Endothelial cell of umbilical vein (primary cell): ENCODE results near the gene NR3C2. TPM values are rescaled to one million over a fixed set of nuclear protein-coding genes. Genes with fewer than 3 reads are reported as not detected.

Experiments used
- BruUV-seq: library from RNA; stranded (reverse); fragments of 400-500 nt; replicated peaks from 2 replicates; lab custom pipeline; 2021; lab: Mats Ljungman, UMichigan
- CTCF ChIA-PET: fragments of 300-600, 350-600 bp; sonication (Branson Sonifier 250); formaldehyde crosslinking; loops from one replicate; lab custom pipeline; 2021; ENCODE audit warnings: antibody characterized with exemption, inconsistent platforms; lab: Charles Lee
- POLR2A ChIA-PET: fragments of 300-600, 350-600 bp; sonication (Branson Sonifier 250); formaldehyde crosslinking; loops from one replicate; lab custom pipeline; 2021; ENCODE audit warnings: antibody characterized with exemption, inconsistent platforms; lab: Charles Lee
- DNase-seq: peaks from one replicate; pipeline ENCODE4 v3.0.0-alpha.2; 2011; ENCODE audit warnings: low read depth, low spot score
- FAIRE-seq: peaks from 2 replicates; lab custom pipeline; 2011; peaks lifted over from hg19 to GRCh38; lab: Jason Lieb, UNC
- H2AFZ ChIP-seq: 2 replicates; pipeline ENCODE4 v1.6.0; 2012; ENCODE audit warnings: low read depth, low read length, control low read depth, inconsistent platforms
- H3K27ac ChIP-seq: 2 replicates; pipeline ENCODE4 v1.5.1; 2011; ENCODE audit warnings: low read depth, mild to moderate bottlenecking, control low read depth, low read length, moderate library complexity; ENCODE audit not compliant: insufficient read depth
- H3K27me3 ChIP-seq, 2 experiments: 2 replicates each; pipeline versions ENCODE4 v1.6.0 to v1.6.1; 2011; ENCODE audit warnings: low read length in 2 of 2, mixed read lengths in 1 of 2; ENCODE audit not compliant: control insufficient read depth in 2 of 2, insufficient read depth in 2 of 2
- H3K36me3 ChIP-seq, 2 experiments: 2 replicates in 1 of 2; 3 replicates in 1 of 2; pipeline ENCODE4 v1.5.1; 2011; ENCODE audit warnings: low read length in 2 of 2, mild to moderate bottlenecking in 1 of 2, moderate library complexity in 1 of 2; ENCODE audit not compliant: control insufficient read depth in 2 of 2, insufficient read depth in 2 of 2; ENCODE audit errors: extremely low read depth in 1 of 2
- H3K4me1 ChIP-seq: 3 replicates; pipeline ENCODE4 v1.5.1; 2011; ENCODE audit warnings: mild to moderate bottlenecking, low read length; ENCODE audit not compliant: control insufficient read depth, insufficient read depth; ENCODE audit errors: extremely low read depth
- H3K4me2 ChIP-seq: 2 replicates; pipeline ENCODE4 v1.6.1; 2011; ENCODE audit warnings: low read length, control low read depth, mixed read lengths; ENCODE audit not compliant: insufficient read depth
- H3K4me3 ChIP-seq, 3 experiments: fragments of 200-600 bp in 1 of 3; sonication (generic), shearing (Covaris generic) in 1 of 3; replicated peaks in 1 of 3; 2 replicates each; pipeline ENCODE4 v1.5.1; 2011 to 2016; ENCODE audit warnings: control low read depth in 3 of 3, low read length in 3 of 3, mild to moderate bottlenecking in 2 of 3, inconsistent platforms in 1 of 3, low read depth in 1 of 3, moderate library complexity in 1 of 3; ENCODE audit not compliant: insufficient read depth in 1 of 3
- H3K79me2 ChIP-seq: 2 replicates; pipeline ENCODE4 v1.6.0; 2012; ENCODE audit warnings: low read length, inconsistent platforms; ENCODE audit not compliant: control insufficient read depth, insufficient read depth
- H3K9ac ChIP-seq: replicated peaks from 2 replicates; pipeline ENCODE3; 2011; ENCODE audit warnings: low read length, control low read depth; ENCODE audit not compliant: insufficient read depth; ENCODE audit errors: extremely low read depth
- H3K9me1 ChIP-seq: replicated peaks from 3 replicates; pipeline ENCODE4 v1.6.0; 2011; ENCODE audit warnings: mild to moderate bottlenecking, low read length; ENCODE audit not compliant: control insufficient read depth, insufficient read depth; ENCODE audit errors: extremely low read depth
- H3K9me3 ChIP-seq: replicated peaks from 2 replicates; pipeline ENCODE4 v1.5.1; 2012; ENCODE audit warnings: low read length, inconsistent platforms; ENCODE audit not compliant: control insufficient read depth, insufficient read depth
- H4K20me1 ChIP-seq: replicated peaks from 2 replicates; pipeline ENCODE3; 2011; ENCODE audit warnings: mild to moderate bottlenecking, low read length; ENCODE audit not compliant: control insufficient read depth, insufficient read depth; ENCODE audit errors: extremely low read depth
- CTCF ChIP-seq, 2 donors: IDR thresholded peaks; 1 replicate in 1 of 2; 2 replicates in 1 of 2; pipeline ENCODE4 v1.5.1; 2011; ENCODE audit warnings: low read length in 2 of 2, mild to moderate bottlenecking in 2 of 2, moderate library complexity in 2 of 2, control low read depth in 1 of 2, inconsistent platforms in 1 of 2, low read depth in 1 of 2; ENCODE audit not compliant: insufficient read depth in 1 of 2; ENCODE audit errors: extremely low read depth in 1 of 2
- EZH2 ChIP-seq: IDR thresholded peaks from 2 replicates; pipeline ENCODE4 v1.6.1; 2012; ENCODE audit warnings: borderline replicate concordance, low read depth, mild to moderate bottlenecking, moderate library complexity, low read length, inconsistent platforms; ENCODE audit not compliant: severe bottlenecking
- FOS ChIP-seq: IDR thresholded peaks from 2 replicates; pipeline ENCODE4 v1.6.1; 2011; ENCODE audit warnings: mild to moderate bottlenecking, low read length, moderate library complexity, borderline replicate concordance; ENCODE audit not compliant: insufficient read depth
- GATA2 ChIP-seq: IDR thresholded peaks from 2 replicates; pipeline ENCODE4 v1.7.0; 2011; ENCODE audit warnings: low read depth, mild to moderate bottlenecking, moderate library complexity, mixed read lengths, low read length; ENCODE audit not compliant: insufficient read length, insufficient read depth
- JUN ChIP-seq: IDR thresholded peaks from 2 replicates; pipeline ENCODE4 v1.6.1; 2011; ENCODE audit warnings: borderline replicate concordance, low read depth; ENCODE audit not compliant: insufficient read length, insufficient read depth
- MAX ChIP-seq: IDR thresholded peaks from 2 replicates; pipeline ENCODE4 v1.6.1; 2011; ENCODE audit not compliant: insufficient read depth, insufficient read length
- MYC ChIP-seq: IDR thresholded peaks from one replicate; pipeline ENCODE4 v1.6.1; 2011; ENCODE audit warnings: mild to moderate bottlenecking, low read depth, low read length
- POLR2A ChIP-seq: IDR thresholded peaks from 2 replicates; pipeline ENCODE4 v1.6.1; 2012; ENCODE audit warnings: low read depth, mild to moderate bottlenecking, control low read depth, low read length
- POLR2AphosphoS5 ChIP-seq: IDR thresholded peaks from 2 replicates; pipeline ENCODE4 v1.6.1; 2012; ENCODE audit warnings: low read depth, mild to moderate bottlenecking, control low read depth, low read length, moderate library complexity; ENCODE audit not compliant: insufficient read depth
- dilution Hi-C: fragments of 300-500 bp; cut with MboI; formaldehyde crosslinking; loops from one replicate; pipeline ENCODE4 v1.15.0; 2019; ENCODE audit warnings: low sequenced_read_pairs; ENCODE audit not compliant: extremely low pct_ligation_motif_present
- intact Hi-C: fragments of 100-400 bp; cut with micrococcal nuclease; formaldehyde crosslinking; loops from one replicate; pipeline ENCODE4 v1.10.0; 2022
- polyA plus RNA-seq, 4 experiments: library from polyadenylated mRNA; depleted of rRNA in 3 of 4; stranded (reverse) in 3 of 4; unstranded in 1 of 4; fragments of >200 nt; gene quantifications; 2 replicates each; pipeline versions ENCODE4 v1.2.1 to v1.2.3, GENCODE V29; 2011 to 2012; ENCODE audit warnings: missing spikeins in 1 of 4
- total RNA-seq: library from RNA; stranded (reverse); gene quantifications from 2 replicates; pipeline ENCODE4 v1.2.3, GENCODE V29; 2021

Gene NR3C2
- total and polyA plus RNA-seq, 2 donors (not counting 3 experiments of a cell fraction or from before 2014, with no cell fraction given) = 4.8 to 16.4 TPM

DNA sequence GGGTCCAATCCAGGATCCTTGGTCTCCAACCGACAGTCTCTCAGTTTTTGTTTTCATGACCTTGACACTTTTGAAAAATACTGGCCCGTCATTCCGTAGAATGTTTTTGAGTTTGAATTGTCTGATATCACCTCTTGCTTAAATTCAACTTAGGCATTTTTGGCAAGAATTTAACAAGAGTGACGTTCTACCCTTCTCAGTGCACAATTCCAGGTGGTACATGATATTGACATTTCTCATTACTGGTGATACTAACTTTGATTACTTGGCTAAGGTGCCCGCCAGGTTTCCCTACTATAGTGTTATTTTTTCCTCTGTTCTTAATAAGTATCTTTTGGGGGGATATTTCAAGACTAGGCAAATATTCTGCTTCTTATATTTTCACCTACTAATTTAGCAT, 215.1 kb downstream of the NR3C2 start:
- no peaks in the 10 kb centered on the region for H3K36me3 ChIP-seq
- POLR2A ChIA-PET = no interaction called here
- intact Hi-C loops (no loop called here), dilution Hi-C loops (no loop called here)
- no peaks in the 10 kb centered on the region for H3K9me1 ChIP-seq
- H4K20me1 ChIP-seq = no peaks in the 10 kb centered on the region
- peaks cover 19% of the 10 kb centered on the region for H3K4me1 ChIP-seq
- H3K4me3 ChIP-seq = no peak overlapping the region
- TF ChIP-seq JUN (no peak), MAX (no peak), GATA2 (no peak), CTCF (IDR thresholded peaks at IDR 0.05; ENCODE audit: extremely low read depth in 1 of 2, insufficient read depth in 1 of 2, low read depth in 1 of 2, low read length in 2 of 2) (no peak), MYC (no peak), FOS (no peak), POLR2A (no peak), EZH2 (no peak), POLR2AphosphoS5 (no peak)
- H2AFZ ChIP-seq = no peak overlapping the region
- no peak overlapping the region for H3K4me2 ChIP-seq
- no peak overlapping the region for H3K9ac ChIP-seq
- H3K27me3 ChIP-seq = no peaks in the 10 kb centered on the region
- no TSS peak for BruUV-seq
- CTCF ChIA-PET = no interaction called here
- FAIRE-seq = no peak
- H3K27ac ChIP-seq = no peak overlapping the region
- no peaks in the 10 kb centered on the region for H3K9me3 ChIP-seq
- H3K79me2 ChIP-seq = no peaks in the 10 kb centered on the region
- DNase-seq = no peak
